Measurements from ENCODE around the gene ZNF106.

ZNF106 gene

DNA sequence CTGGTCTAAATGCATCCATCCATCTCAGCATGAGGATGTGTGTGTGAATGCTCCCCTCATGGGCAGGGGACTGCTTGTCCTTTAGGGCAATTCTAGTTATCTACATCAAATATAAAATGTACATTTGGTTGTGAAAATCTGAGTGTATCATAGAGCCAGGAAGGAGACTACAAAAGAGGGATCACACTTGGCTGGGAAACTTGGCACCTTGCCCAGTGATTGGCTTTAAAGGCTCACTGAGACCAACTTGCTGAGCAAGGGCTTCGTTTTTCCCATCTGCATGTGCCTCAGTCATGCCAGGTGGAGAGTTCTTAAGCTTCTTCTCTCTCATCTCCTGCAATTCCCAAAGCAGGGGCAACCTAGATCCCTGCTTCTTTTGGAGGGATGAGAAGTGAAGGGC, 126.4 kb downstream of the ZNF106 start:
- no peak for DNase-seq

- DNase-seq, result no peak
Observed at GRCh38 chr15:42363942-42364341, 127.0 kb downstream of the ZNF106 start.

GRCh38 chr15:42363487-42363886, 127.5 kb downstream of the ZNF106 start:
- DNase-seq, result no peak
